Cortex of kidney (tissue), 1 donor: ENCODE measurements around the gene RNF222.

Source experiments
- DNase-seq: peaks from one replicate; lab custom pipeline; 2025; lab: John Stamatoyannopoulos, UW

RNF222 gene

DNA sequence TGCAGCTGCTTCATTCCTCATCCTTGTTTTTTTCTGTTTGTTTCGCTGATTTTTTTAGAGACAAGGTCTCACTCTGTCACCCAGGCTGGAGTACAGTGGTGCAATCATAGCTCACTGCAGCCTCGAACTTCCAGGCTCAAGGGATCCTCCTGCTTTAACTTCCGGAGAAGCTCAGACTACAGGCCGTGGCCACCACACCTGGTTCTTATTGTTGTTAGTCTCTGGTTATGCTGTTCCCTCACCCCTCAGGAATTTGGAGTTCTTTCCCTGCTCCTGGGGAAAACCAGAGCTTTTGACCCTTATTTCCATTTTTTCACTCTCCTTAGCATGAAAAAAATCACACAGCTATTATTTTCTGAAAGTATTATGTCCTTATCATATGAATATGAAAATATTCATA is 56.2 kb downstream of the RNF222 start:
- no peak for DNase-seq
